Neuronal stem cell (in vitro differentiated cells): ENCODE measurements around the gene KLHL25.
A peak's percentile ranks its signal among the peaks of the same experiment; 100 is the strongest.

Experiments
- DNase-seq: peaks from one replicate; pipeline ENCODE4 v3.0.0-alpha.2; 2013; ENCODE audit warnings: low spot score
- H2AFZ ChIP-seq: one replicate; pipeline ENCODE4 v1.6.1; 2013; ENCODE audit warnings: mild to moderate bottlenecking, low read length, inconsistent platforms
- H2AK5ac ChIP-seq: 2 replicates; pipeline ENCODE4 v1.6.1; 2013; ENCODE audit warnings: low read depth, mild to moderate bottlenecking, inconsistent platforms, low read length, moderate library complexity, mixed read lengths
- H2BK120ac ChIP-seq: 2 replicates; pipeline ENCODE4 v1.6.1; 2013; ENCODE audit warnings: low read depth, mild to moderate bottlenecking, inconsistent platforms, low read length, moderate library complexity, mixed read lengths
- H2BK12ac ChIP-seq: one replicate; pipeline ENCODE4 v1.6.1; 2013; ENCODE audit warnings: low read length, inconsistent platforms
- H2BK15ac ChIP-seq: 2 replicates; pipeline ENCODE4 v1.6.1; 2013; ENCODE audit warnings: mild to moderate bottlenecking, low read length, inconsistent platforms, mixed read lengths
- H2BK5ac ChIP-seq: one replicate; pipeline ENCODE4 v1.6.1; 2013; ENCODE audit warnings: inconsistent platforms, mild to moderate bottlenecking, low read length, moderate library complexity
- H3K14ac ChIP-seq: one replicate; pipeline ENCODE4 v1.6.1; 2013; ENCODE audit warnings: low read length, inconsistent platforms
- H3K18ac ChIP-seq: 2 replicates; pipeline ENCODE4 v1.6.1; 2013; ENCODE audit warnings: low read length, inconsistent platforms
- H3K23ac ChIP-seq: 2 replicates; pipeline ENCODE4 v1.6.1; 2013; ENCODE audit warnings: low read depth, mild to moderate bottlenecking, mixed read lengths, low read length, inconsistent platforms; ENCODE audit not compliant: poor library complexity
- H3K27ac ChIP-seq: replicated peaks from 3 replicates; pipeline ENCODE4 v1.5.1; 2013; ENCODE audit warnings: low read length, inconsistent platforms
- H3K27me3 ChIP-seq, 3 experiments: 2 replicates each; pipeline ENCODE4 v1.6.1; 2013; ENCODE audit warnings: low read length in 3 of 3, mild to moderate bottlenecking in 2 of 3, inconsistent platforms in 1 of 3, low read depth in 1 of 3, mixed read lengths in 1 of 3, moderate library complexity in 1 of 3; ENCODE audit not compliant: control insufficient read depth in 3 of 3, insufficient read depth in 3 of 3
- H3K36me3 ChIP-seq, 2 donors: replicated peaks in 1 of 2; 2 replicates each; pipeline ENCODE4 v1.6.1; 2013; ENCODE audit warnings: low read length in 2 of 2; ENCODE audit not compliant: control insufficient read depth in 2 of 2, insufficient read depth in 2 of 2
- H3K4ac ChIP-seq: 2 replicates; pipeline ENCODE4 v1.6.1; 2013; ENCODE audit warnings: inconsistent platforms, mild to moderate bottlenecking, low read length, moderate library complexity
- H3K4me1 ChIP-seq, 2 donors: 1 replicate in 1 of 2; 2 replicates in 1 of 2; pipeline ENCODE4 v1.6.1; 2013; ENCODE audit warnings: low read length in 2 of 2, low read depth in 1 of 2; ENCODE audit not compliant: control insufficient read depth in 2 of 2, insufficient read depth in 1 of 2
- H3K4me2 ChIP-seq: one replicate; pipeline ENCODE4 v1.6.1; 2013; ENCODE audit warnings: mild to moderate bottlenecking, low read length, inconsistent platforms; ENCODE audit not compliant: insufficient read depth, poor library complexity, severe bottlenecking
- H3K4me3 ChIP-seq, 2 donors: 2 replicates each; pipeline ENCODE4 v1.5.1; 2013; ENCODE audit warnings: low read length in 2 of 2, mild to moderate bottlenecking in 2 of 2, inconsistent platforms in 1 of 2, moderate library complexity in 1 of 2
- H3K79me1 ChIP-seq: one replicate; pipeline ENCODE4 v1.6.1; 2013; ENCODE audit warnings: low read depth, mild to moderate bottlenecking, inconsistent platforms, low read length, moderate library complexity
- H3K9ac ChIP-seq: one replicate; pipeline ENCODE4 v1.6.1; 2013; ENCODE audit warnings: mild to moderate bottlenecking, low read depth, low read length, inconsistent platforms; ENCODE audit not compliant: poor library complexity
- H3K9me3 ChIP-seq, 2 donors: replicated peaks in 1 of 2; 2 replicates each; pipeline versions ENCODE3 to v1.6.1; 2013; ENCODE audit warnings: low read length in 2 of 2, mild to moderate bottlenecking in 2 of 2, inconsistent platforms in 1 of 2, low read depth in 1 of 2, mixed read lengths in 1 of 2, moderate library complexity in 1 of 2; ENCODE audit not compliant: control insufficient read depth in 2 of 2, insufficient read depth in 1 of 2
- H4K8ac ChIP-seq: one replicate; pipeline ENCODE4 v1.6.1; 2013; ENCODE audit warnings: low read depth, mild to moderate bottlenecking, inconsistent platforms, low read length, moderate library complexity
- H4K91ac ChIP-seq: one replicate; pipeline ENCODE4 v1.6.1; 2013; ENCODE audit warnings: low read length, low read depth, mild to moderate bottlenecking, inconsistent platforms; ENCODE audit not compliant: poor library complexity
- WGBS, 2 donors: extraction: QIAGEN DNeasy Blood & Tissue Kit; methylation state at CpG; one replicate each; pipeline ENCODE4 v1.1.7; 2013; ENCODE audit warnings: missing lambda C conversion rate in 2 of 2, mixed read lengths in 1 of 2; ENCODE audit not compliant: insufficient read length in 2 of 2, insufficient replicate concordance in 1 of 2; ENCODE audit errors: extremely low coverage in 2 of 2; 5-methylcytosine and 5-hydroxymethylcytosine counted together

Gene KLHL25

DNA sequence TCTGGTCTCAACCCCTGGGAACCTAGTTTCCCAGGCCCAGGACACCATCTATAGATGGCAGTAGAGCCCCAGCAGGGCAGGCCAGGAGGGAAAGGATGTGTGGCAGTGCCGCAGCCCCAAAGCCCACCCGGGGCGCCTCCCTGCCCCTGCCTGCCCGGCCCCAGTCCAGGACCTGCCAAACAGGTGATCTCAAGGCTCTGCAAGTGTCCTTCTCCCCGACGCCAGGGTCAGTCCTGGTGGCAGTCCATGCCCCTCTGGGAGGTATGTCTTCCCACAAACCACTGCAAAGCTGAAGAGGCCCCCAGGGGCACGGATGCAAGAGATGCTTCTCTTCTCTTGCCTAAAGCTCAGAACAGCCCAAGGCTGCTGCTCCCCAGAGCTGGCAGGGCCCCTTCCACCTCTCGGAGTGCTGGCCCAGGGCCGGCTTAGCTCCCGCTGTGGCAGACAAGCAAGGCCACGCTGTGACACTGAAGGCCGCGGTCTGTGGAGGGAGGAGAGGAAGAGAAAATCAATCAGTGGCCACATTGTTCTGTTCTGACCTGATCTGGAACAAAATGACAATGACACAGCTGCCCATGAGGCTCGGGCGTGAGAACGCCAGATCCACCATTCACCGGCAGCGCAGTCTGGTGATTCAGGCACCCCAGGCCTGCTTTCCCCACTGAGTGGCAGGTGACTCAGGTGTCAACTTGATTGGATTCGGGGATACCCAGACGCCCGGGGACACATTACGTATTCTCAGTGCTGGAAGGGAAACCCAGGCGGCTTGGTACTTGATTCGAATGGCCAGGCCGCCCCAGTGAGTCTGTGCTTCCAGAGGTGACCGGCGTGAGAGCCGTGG is 34.0 kb downstream of the KLHL25 start:
- Histone ChIP-seq H4K91ac (no peak overlapping the region), H2BK120ac (no peak overlapping the region), H3K27ac (no peak overlapping the region), H3K4ac (no peak overlapping the region), H3K36me3 (peaks cover 10 to 86% of the 10 kb centered on the region in 2 donors), H2AFZ (no peak overlapping the region), H2BK12ac (peak overlapping the region; percentile 3), H3K79me1 (peaks cover 21% of the 10 kb centered on the region), H3K4me1 (peaks cover 0 to 5% of the 10 kb centered on the region in 2 donors), H3K4me2 (no peak overlapping the region), H3K14ac (peak overlapping the region; percentile 31), H3K9ac (peak overlapping the region; percentile 60), H2BK15ac (no peak overlapping the region), H3K18ac (peak overlapping the region; percentile 57), H4K8ac (no peak overlapping the region), H3K27me3 (no peaks in the 10 kb centered on the region), H3K23ac (peak overlapping the region; percentile 43), H3K4me3 (no peak overlapping the region), H2AK5ac (peak overlapping the region; percentile 47), H3K9me3 (no peaks in the 10 kb centered on the region), H2BK5ac (peak overlapping the region; percentile 66)
- WGBS, 2 donors, result no CpG with 5 or more reads among the region's 28 CpGs
- no peak for DNase-seq

DNA sequence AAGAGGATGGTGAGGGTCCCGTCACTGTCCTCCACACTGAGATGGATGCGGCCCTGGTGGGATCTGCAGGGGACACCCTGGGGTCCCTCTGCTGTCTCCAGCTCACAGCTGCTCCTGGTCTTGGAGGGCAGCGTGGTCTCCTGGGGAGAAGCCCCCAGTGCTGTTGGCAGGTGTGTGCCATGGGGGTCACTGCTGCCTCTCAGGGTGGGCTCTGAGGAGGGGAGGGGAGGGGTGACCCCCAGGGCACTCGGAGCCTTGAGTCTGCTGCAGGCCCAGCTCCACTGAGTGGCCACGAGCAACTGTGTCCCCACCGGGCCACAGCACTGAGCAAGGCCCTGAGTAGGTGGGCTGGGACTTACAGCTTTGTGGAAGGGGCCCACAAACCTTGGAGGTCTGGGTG is 34.7 kb downstream of the KLHL25 start:
- peaks cover 0 to 5% of the 10 kb centered on the region in 2 donors for H3K4me1 ChIP-seq
- H3K18ac ChIP-seq, result no peak overlapping the region

GRCh38 chr15:85759376-85759775 is 35.3 kb downstream of the KLHL25 start:
- Histone ChIP-seq H3K27me3 (no peaks in the 10 kb centered on the region), H4K91ac (no peak overlapping the region), H2BK120ac (no peak overlapping the region), H2BK12ac (no peak overlapping the region), H3K14ac (no peak overlapping the region), H3K18ac (peak overlapping the region; percentile 33), H3K9ac (no peak overlapping the region), H2AK5ac (no peak overlapping the region), H2AFZ (no peak overlapping the region), H3K9me3 (no peaks in the 10 kb centered on the region), H3K4ac (no peak overlapping the region), H3K23ac (no peak overlapping the region), H3K4me2 (no peak overlapping the region), H2BK5ac (no peak overlapping the region), H3K79me1 (peaks cover 18% of the 10 kb centered on the region), H3K4me3 (no peak overlapping the region), H4K8ac (no peak overlapping the region), H3K27ac (no peak overlapping the region), H2BK15ac (no peak overlapping the region), H3K4me1 (peaks cover 0 to under 1% of the 10 kb centered on the region in 2 donors), H3K36me3 (peaks cover 10 to 90% of the 10 kb centered on the region in 2 donors)
- no peak for DNase-seq
- WGBS, 2 donors, result no CpG with 5 or more reads among the region's 13 CpGs

More for the DNA sequence above, 34.7 kb downstream of the KLHL25 start:
- no peak overlapping the region for H4K91ac ChIP-seq
- no peak overlapping the region for H3K9ac ChIP-seq
- H4K8ac ChIP-seq, result no peak overlapping the region
- H3K36me3 ChIP-seq, result peaks cover 10 to 92% of the 10 kb centered on the region in 2 donors
- H2BK5ac ChIP-seq, result peak overlapping the region; percentile 62
- no peak overlapping the region for H2AK5ac ChIP-seq
- peaks cover 21% of the 10 kb centered on the region for H3K79me1 ChIP-seq
- H3K14ac ChIP-seq, result no peak overlapping the region
- H3K9me3 ChIP-seq, result no peaks in the 10 kb centered on the region
- no peak overlapping the region for H2BK120ac ChIP-seq
- no peak for DNase-seq
- no peak overlapping the region for H3K4me3 ChIP-seq
- peak overlapping the region; percentile 19 for H2BK12ac ChIP-seq
- no peak overlapping the region for H3K27ac ChIP-seq
- whole genome bisulfite sequencing, 2 donors, result no CpG with 5 or more reads among the region's 6 CpGs
- H3K4me2 ChIP-seq, result no peak overlapping the region
- no peaks in the 10 kb centered on the region for H3K27me3 ChIP-seq
- no peak overlapping the region for H2AFZ ChIP-seq
- no peak overlapping the region for H3K4ac ChIP-seq
- no peak overlapping the region for H2BK15ac ChIP-seq
- H3K23ac ChIP-seq, result peak overlapping the region; percentile 43

DNA sequence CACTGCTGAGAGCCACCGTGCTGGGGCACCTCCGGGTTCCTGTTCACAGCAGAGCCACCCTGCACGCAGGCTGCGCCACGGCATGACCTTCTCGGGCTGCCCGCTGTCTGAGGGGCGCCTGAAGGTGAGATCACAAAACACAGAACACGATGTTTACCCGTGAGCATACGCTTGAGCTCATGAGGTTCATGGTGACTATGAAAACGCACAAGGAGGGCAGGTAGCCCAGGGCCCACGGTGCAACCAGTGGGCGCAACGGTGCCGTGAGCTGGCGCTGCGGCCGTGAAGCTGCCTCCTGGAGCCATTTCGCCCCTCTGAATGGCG is 36.1 kb downstream of the KLHL25 start:
- Histone ChIP-seq H3K4me3 (no peak overlapping the region), H3K14ac (no peak overlapping the region), H2BK15ac (no peak overlapping the region), H3K23ac (peak overlapping the region; percentile 49), H4K8ac (no peak overlapping the region), H3K18ac (peak overlapping the region; percentile 22), H3K9me3 (no peaks in the 10 kb centered on the region), H3K79me1 (peaks cover 14% of the 10 kb centered on the region), H3K36me3 (peaks cover 9 to 95% of the 10 kb centered on the region in 2 donors), H2AK5ac (no peak overlapping the region), H3K4me1 (peaks cover 0 to 2% of the 10 kb centered on the region in 2 donors), H2BK12ac (no peak overlapping the region), H3K4me2 (no peak overlapping the region), H3K9ac (no peak overlapping the region), H2AFZ (no peak overlapping the region), H3K27ac (no peak overlapping the region), H4K91ac (no peak overlapping the region), H2BK120ac (no peak overlapping the region), H3K4ac (no peak overlapping the region), H2BK5ac (peak overlapping the region; percentile 83), H3K27me3 (no peaks in the 10 kb centered on the region)
- DNase-seq, result no peak
- WGBS, 2 donors, result no CpG with 5 or more reads among the region's 21 CpGs
